ENCODE results near the gene AGXT2.
"Not testable (repeated sequence)": the region's sequence is repeated elsewhere in the genome, so short reads cannot be mapped to it uniquely, and the experiment has no call there.

Gene AGXT2

GRCh38 chr5:35052838-35053237, 5.1 kb upstream of the AGXT2 start:
- no peak for DNase-seq (ENCODE audit: low spot score)

GRCh38 chr5:35050541-35051126, 2.9 kb upstream of the AGXT2 start:
- no peak for DNase-seq (ENCODE audit: low spot score)

GRCh38 chr5:35048910-35049309, 1.2 kb upstream of the AGXT2 start:
- DNase-seq (ENCODE audit: low spot score), result no peak

GRCh38 chr5:35046774-35047173, 975 bp downstream of the AGXT2 start:
- peak; percentile 23 for DNase-seq (ENCODE audit: low spot score)

- DNase-seq (ENCODE audit: low spot score), result no peak
These were observed 2.5 kb downstream of the AGXT2 start for GRCh38 chr5:35045280-35045679.

GRCh38 chr5:35044649-35045048, 3.1 kb downstream of the AGXT2 start:
- DNase-seq (ENCODE audit: low spot score), result no peak

- DNase-seq (ENCODE audit: low spot score), result no peak
These were observed 5.0 kb downstream of the AGXT2 start for GRCh38 chr5:35042781-35043180.

- no peak for DNase-seq (ENCODE audit: low spot score)
These were observed 6.5 kb downstream of the AGXT2 start for GRCh38 chr5:35041261-35041660.

GRCh38 chr5:35038891-35039290, 8.9 kb downstream of the AGXT2 start:
- DNase-seq (ENCODE audit: low spot score), result no peak

- no peak for DNase-seq (ENCODE audit: low spot score)
These were observed 11.2 kb downstream of the AGXT2 start for GRCh38 chr5:35036536-35036935.

- DNase-seq (ENCODE audit: low spot score), result not testable (repeated sequence)
These were observed 11.8 kb downstream of the AGXT2 start for GRCh38 chr5:35035929-35036328.

GRCh38 chr5:35035271-35035670, 12.5 kb downstream of the AGXT2 start:
- no peak for DNase-seq (ENCODE audit: low spot score)

- no peak for DNase-seq (ENCODE audit: low spot score)
These were observed 15.4 kb downstream of the AGXT2 start for GRCh38 chr5:35032356-35032755.

GRCh38 chr5:35031276-35031675, 16.5 kb downstream of the AGXT2 start:
- peak; percentile 48 for DNase-seq (ENCODE audit: low spot score)

GRCh38 chr5:35030426-35031100, 17.2 kb downstream of the AGXT2 start:
- DNase-seq (ENCODE audit: low spot score), result no peak

- DNase-seq (ENCODE audit: low spot score), result no peak
These were observed 18.4 kb downstream of the AGXT2 start for GRCh38 chr5:35029333-35029732.

GRCh38 chr5:35026941-35027340, 20.8 kb downstream of the AGXT2 start:
- DNase-seq (ENCODE audit: low spot score), result no peak

- DNase-seq (ENCODE audit: low spot score), result no peak
These were observed 21.4 kb downstream of the AGXT2 start for GRCh38 chr5:35026280-35026840.

- no peak for DNase-seq (ENCODE audit: low spot score)
These were observed 22.7 kb downstream of the AGXT2 start for GRCh38 chr5:35024911-35025510.

- no peak for DNase-seq (ENCODE audit: low spot score)
These were observed 24.2 kb downstream of the AGXT2 start for GRCh38 chr5:35023391-35024178.

- DNase-seq (ENCODE audit: low spot score), result no peak
These were observed 31.3 kb downstream of the AGXT2 start for GRCh38 chr5:35016174-35017051.

All from kidney capillary endothelial cell (primary cell).